ENCODE data around the gene LIN37.

GRCh38 chr19:35784503-35785338 is 36.3 kb downstream of the LIN37 start:
- TF ChIP-seq TEAD4 (CRISPR knock-in tag; IDR thresholded peaks at IDR 0.05), result no peak
- no peak for TF ChIP-seq ATF1 (CRISPR knock-in tag; IDR thresholded peaks at IDR 0.05)
- TF ChIP-seq, protein P1, sequence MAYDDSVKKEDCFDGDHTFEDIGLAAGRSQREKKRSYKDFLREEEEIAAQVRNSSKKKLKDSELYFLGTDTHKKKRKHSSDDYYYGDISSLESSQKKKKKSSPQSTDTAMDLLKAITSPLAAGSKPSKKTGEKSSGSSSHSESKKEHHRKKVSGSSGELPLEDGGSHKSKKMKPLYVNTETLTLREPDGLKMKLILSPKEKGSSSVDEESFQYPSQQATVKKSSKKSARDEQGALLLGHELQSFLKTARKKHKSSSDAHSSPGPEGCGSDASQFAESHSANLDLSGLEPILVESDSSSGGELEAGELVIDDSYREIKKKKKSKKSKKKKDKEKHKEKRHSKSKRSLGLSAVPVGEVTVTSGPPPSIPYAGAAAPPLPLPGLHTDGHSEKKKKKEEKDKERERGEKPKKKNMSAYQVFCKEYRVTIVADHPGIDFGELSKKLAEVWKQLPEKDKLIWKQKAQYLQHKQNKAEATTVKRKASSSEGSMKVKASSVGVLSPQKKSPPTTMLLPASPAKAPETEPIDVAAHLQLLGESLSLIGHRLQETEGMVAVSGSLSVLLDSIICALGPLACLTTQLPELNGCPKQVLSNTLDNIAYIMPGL (CRISPR knock-in tag; IDR thresholded peaks at IDR 0.05), result peak; percentile 74
- no peak for TF ChIP-seq CTCF (IDR thresholded peaks at IDR 0.05)
- TF ChIP-seq SP1 (CRISPR knock-in tag; conservative IDR thresholded peaks at IDR 0.05), result peak; percentile 68
- TF ChIP-seq, protein P2, sequence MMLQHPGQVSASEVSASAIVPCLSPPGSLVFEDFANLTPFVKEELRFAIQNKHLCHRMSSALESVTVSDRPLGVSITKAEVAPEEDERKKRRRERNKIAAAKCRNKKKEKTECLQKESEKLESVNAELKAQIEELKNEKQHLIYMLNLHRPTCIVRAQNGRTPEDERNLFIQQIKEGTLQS (CRISPR knock-in tag; conservative IDR thresholded peaks at IDR 0.05), result no peak
- TF ChIP-seq, protein P3, sequence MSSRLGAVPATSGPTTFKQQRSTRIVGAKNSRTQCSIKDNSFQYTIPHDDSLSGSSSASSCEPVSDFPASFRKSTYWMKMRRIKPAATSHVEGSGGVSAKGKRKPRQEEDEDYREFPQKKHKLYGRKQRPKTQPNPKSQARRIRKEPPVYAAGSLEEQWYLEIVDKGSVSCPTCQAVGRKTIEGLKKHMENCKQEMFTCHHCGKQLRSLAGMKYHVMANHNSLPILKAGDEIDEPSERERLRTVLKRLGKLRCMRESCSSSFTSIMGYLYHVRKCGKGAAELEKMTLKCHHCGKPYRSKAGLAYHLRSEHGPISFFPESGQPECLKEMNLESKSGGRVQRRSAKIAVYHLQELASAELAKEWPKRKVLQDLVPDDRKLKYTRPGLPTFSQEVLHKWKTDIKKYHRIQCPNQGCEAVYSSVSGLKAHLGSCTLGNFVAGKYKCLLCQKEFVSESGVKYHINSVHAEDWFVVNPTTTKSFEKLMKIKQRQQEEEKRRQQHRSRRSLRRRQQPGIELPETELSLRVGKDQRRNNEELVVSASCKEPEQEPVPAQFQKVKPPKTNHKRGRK (CRISPR knock-in tag; IDR thresholded peaks at IDR 0.05; ENCODE audit: borderline replicate concordance), result no peak
- no peak; the same call in 1 of the 2 replicates for TF ChIP-seq USF2 (CRISPR knock-in tag; IDR thresholded peaks at IDR 0.05)
- TF ChIP-seq NFYB (CRISPR knock-in tag; conservative IDR thresholded peaks at IDR 0.05; ENCODE audit: low read depth), result no peak
- TF ChIP-seq ZNF423 (CRISPR knock-in tag; IDR thresholded peaks at IDR 0.05), result peak; percentile 57; the same call in 1 of the 2 replicates
